ENCODE measurements around the gene CSPG4.

- TF ChIP-seq CTCF (IDR thresholded peaks at IDR 0.05; ENCODE audit: low read depth, low read length, poor library complexity, severe bottlenecking): no peak
- TF ChIP-seq EZH2phosphoT487 (IDR thresholded peaks at IDR 0.05; ENCODE audit: borderline replicate concordance, low read length): no peak
Measured at GRCh38 chr15:75656813-75657212, 55.8 kb downstream of the CSPG4 start.
